Measurements from ENCODE around the gene CNTN5. TPM values are rescaled to one million over a fixed set of nuclear protein-coding genes. Genes with fewer than 3 reads are reported as not detected.

Gene CNTN5
- total and polyA plus RNA-seq, 10 of the 15 experiments (the other 5 are each of a cell fraction or from before 2014, with no cell fraction given) = 0.01 TPM; not detected in 9

DNA sequence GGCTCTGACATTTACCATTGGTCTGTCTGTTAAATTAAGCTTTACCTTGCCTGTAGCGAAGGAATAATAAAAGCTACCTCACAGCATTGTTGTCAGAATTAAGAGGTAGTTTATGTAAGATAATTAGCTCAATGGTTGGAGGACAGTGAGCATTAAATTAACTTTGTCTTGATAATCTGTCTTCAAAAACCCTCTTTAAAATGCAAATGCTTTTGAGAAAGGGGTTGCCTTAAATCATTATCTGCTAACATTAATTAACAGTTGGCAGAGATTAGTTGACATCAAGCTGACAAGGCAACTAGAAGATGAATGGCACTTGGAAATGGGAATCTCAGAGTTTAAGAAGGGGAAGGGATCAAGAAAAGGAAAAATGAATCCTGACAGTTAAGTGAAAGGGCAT, 905.2 kb downstream of the CNTN5 start:
- Histone ChIP-seq H3K27ac (ENCODE audit: control insufficient read depth, insufficient read depth) (no peak overlapping the region), H3K4me2 (ENCODE audit: control insufficient read depth, insufficient read depth) (no peak overlapping the region), H3K4me3 (no peak overlapping the region), H3K9me3 (replicated peaks; ENCODE audit: control insufficient read depth, insufficient read depth, low read length) (no peaks in the 10 kb centered on the region), H3K9ac (ENCODE audit: control insufficient read depth, insufficient read depth, low read length) (no peak overlapping the region), H4K20me1 (ENCODE audit: control insufficient read depth, insufficient read depth) (no peaks in the 10 kb centered on the region), H2AFZ (ENCODE audit: control insufficient read depth, low read depth, low read length) (no peak overlapping the region), H3K79me2 (ENCODE audit: control insufficient read depth, insufficient read depth, low read length) (no peaks in the 10 kb centered on the region), H3K36me3 (ENCODE audit: control insufficient read depth in 2 of 2, insufficient read depth in 2 of 2, low read length in 1 of 2) (no peaks in the 10 kb centered on the region), H3K4me1 (ENCODE audit: control insufficient read depth, insufficient read depth, low read length) (no peaks in the 10 kb centered on the region), H3K27me3 (replicated peaks in 1 of 2; ENCODE audit: control insufficient read depth in 2 of 2, insufficient read depth in 2 of 2, low read length in 1 of 2) (no peaks in the 10 kb centered on the region)
- no peak for DNase-seq (ENCODE audit: low read depth, low spot score)
- in situ Hi-C loops (cut with MboI) (no loop called here), intact Hi-C loops (cut with micrococcal nuclease; ENCODE audit: unreplicated experiment) (no loop called here)
- CTCF ChIA-PET = interaction anchor here (1.2 kb wide), 1 partner anchor 14 kb away, joined by 4 read pairs; no protein-coding TSS in a partner anchor
- POLR2A ChIA-PET = no interaction called here
- no peak for FAIRE-seq
- no TSS peak for BruUV-seq (replicated peaks)
- ATAC-seq = no peak
- SMC1A ChIA-PET (ENCODE audit: uncharacterized antibody, unreplicated experiment) = interaction anchor here (0.7 kb wide), 1 partner anchor 25 kb away, joined by 3 read pairs; no protein-coding TSS in a partner anchor
- WGBS (ENCODE audit: insufficient coverage, insufficient replicate concordance, low lambda C conversion rate, missing lambda C conversion rate) = 0% methylated on average over 1 of the region's 1 CpG
- RAD21 ChIA-PET (ENCODE audit: unreplicated experiment) = no interaction called here
- TF ChIP-seq BHLHE40 (IDR thresholded peaks at IDR 0.05; ENCODE audit: borderline replicate concordance in 1 of 2, low read depth in 2 of 2, low read length in 1 of 2) = no peak
- no peak for TF ChIP-seq RELA (IDR thresholded peaks at IDR 0.05; ENCODE audit: borderline replicate concordance, partially characterized antibody)
- TF ChIP-seq IKZF1 (conservative IDR thresholded peaks at IDR 0.05) = no peak
- TF ChIP-seq MEF2A (IDR thresholded peaks at IDR 0.05; ENCODE audit: insufficient read depth, low read depth, low read length) = no peak
- TF ChIP-seq SREBF2 (IDR thresholded peaks at IDR 0.05; ENCODE audit: low read length) = no peak
- TF ChIP-seq, protein P1, sequence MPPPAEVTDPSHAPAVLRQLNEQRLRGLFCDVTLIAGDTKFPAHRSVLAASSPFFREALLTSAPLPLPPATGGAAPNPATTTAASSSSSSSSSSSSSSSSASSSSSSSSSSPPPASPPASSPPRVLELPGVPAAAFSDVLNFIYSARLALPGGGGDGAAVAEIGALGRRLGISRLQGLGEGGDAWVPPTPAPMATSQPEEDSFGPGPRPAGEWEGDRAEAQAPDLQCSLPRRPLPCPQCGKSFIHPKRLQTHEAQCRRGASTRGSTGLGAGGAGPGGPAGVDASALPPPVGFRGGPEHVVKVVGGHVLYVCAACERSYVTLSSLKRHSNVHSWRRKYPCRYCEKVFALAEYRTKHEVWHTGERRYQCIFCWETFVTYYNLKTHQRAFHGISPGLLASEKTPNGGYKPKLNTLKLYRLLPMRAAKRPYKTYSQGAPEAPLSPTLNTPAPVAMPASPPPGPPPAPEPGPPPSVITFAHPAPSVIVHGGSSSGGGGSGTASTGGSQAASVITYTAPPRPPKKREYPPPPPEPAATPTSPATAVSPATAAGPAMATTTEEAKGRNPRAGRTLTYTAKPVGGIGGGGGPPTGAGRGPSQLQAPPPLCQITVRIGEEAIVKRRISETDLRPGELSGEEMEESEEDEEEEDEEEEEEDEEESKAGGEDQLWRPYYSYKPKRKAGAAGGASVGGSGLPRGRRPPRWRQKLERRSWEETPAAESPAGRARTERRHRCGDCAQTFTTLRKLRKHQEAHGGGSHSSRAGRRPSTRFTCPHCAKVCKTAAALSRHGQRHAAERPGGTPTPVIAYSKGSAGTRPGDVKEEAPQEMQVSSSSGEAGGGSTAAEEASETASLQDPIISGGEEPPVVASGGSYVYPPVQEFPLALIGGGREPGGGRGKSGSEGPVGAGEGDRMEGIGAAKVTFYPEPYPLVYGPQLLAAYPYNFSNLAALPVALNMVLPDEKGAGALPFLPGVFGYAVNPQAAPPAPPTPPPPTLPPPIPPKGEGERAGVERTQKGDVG (CRISPR knock-in tag; IDR thresholded peaks at IDR 0.05) = no peak
- TF ChIP-seq, protein P2, sequence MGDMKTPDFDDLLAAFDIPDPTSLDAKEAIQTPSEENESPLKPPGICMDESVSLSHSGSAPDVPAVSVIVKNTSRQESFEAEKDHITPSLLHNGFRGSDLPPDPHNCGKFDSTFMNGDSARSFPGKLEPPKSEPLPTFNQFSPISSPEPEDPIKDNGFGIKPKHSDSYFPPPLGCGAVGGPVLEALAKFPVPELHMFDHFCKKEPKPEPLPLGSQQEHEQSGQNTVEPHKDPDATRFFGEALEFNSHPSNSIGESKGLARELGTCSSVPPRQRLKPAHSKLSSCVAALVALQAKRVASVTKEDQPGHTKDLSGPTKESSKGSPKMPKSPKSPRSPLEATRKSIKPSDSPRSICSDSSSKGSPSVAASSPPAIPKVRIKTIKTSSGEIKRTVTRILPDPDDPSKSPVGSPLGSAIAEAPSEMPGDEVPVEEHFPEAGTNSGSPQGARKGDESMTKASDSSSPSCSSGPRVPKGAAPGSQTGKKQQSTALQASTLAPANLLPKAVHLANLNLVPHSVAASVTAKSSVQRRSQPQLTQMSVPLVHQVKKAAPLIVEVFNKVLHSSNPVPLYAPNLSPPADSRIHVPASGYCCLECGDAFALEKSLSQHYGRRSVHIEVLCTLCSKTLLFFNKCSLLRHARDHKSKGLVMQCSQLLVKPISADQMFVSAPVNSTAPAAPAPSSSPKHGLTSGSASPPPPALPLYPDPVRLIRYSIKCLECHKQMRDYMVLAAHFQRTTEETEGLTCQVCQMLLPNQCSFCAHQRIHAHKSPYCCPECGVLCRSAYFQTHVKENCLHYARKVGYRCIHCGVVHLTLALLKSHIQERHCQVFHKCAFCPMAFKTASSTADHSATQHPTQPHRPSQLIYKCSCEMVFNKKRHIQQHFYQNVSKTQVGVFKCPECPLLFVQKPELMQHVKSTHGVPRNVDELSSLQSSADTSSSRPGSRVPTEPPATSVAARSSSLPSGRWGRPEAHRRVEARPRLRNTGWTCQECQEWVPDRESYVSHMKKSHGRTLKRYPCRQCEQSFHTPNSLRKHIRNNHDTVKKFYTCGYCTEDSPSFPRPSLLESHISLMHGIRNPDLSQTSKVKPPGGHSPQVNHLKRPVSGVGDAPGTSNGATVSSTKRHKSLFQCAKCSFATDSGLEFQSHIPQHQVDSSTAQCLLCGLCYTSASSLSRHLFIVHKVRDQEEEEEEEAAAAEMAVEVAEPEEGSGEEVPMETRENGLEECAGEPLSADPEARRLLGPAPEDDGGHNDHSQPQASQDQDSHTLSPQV (IDR thresholded peaks at IDR 0.05) = no peak
- TF ChIP-seq RFX5 (IDR thresholded peaks at IDR 0.05; ENCODE audit: low read depth, low read length) = no peak
- TF ChIP-seq POU2F2 (IDR thresholded peaks at IDR 0.05; ENCODE audit: borderline replicate concordance, low read depth, low read length) = no peak
- TF ChIP-seq POLR2AphosphoS5 (IDR thresholded peaks at IDR 0.05; ENCODE audit: low read length) = no peak
- TF ChIP-seq TAF1 (IDR thresholded peaks at IDR 0.05; ENCODE audit: borderline replicate concordance, low read depth, low read length) = no peak
- no peak for TF ChIP-seq BACH1 (IDR thresholded peaks at IDR 0.05; ENCODE audit: borderline replicate concordance)
- TF ChIP-seq, protein P3, sequence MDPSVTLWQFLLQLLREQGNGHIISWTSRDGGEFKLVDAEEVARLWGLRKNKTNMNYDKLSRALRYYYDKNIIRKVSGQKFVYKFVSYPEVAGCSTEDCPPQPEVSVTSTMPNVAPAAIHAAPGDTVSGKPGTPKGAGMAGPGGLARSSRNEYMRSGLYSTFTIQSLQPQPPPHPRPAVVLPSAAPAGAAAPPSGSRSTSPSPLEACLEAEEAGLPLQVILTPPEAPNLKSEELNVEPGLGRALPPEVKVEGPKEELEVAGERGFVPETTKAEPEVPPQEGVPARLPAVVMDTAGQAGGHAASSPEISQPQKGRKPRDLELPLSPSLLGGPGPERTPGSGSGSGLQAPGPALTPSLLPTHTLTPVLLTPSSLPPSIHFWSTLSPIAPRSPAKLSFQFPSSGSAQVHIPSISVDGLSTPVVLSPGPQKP (IDR thresholded peaks at IDR 0.05; ENCODE audit: low read depth, low read length) = no peak
- no peak for TF ChIP-seq SMAD1 (IDR thresholded peaks at IDR 0.05; ENCODE audit: low read depth, partially characterized antibody)
- no peak for TF ChIP-seq CHD1 (IDR thresholded peaks at IDR 0.05; ENCODE audit: low read depth, low read length)
- TF ChIP-seq, protein P4, sequence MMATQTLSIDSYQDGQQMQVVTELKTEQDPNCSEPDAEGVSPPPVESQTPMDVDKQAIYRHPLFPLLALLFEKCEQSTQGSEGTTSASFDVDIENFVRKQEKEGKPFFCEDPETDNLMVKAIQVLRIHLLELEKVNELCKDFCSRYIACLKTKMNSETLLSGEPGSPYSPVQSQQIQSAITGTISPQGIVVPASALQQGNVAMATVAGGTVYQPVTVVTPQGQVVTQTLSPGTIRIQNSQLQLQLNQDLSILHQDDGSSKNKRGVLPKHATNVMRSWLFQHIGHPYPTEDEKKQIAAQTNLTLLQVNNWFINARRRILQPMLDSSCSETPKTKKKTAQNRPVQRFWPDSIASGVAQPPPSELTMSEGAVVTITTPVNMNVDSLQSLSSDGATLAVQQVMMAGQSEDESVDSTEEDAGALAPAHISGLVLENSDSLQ (IDR thresholded peaks at IDR 0.05) = no peak
